Natural killer cell (primary cell): ENCODE results near the gene ORC2. TPM values are rescaled to one million over a fixed set of nuclear protein-coding genes. Genes with fewer than 3 reads are reported as not detected.
"Not testable (repeated sequence)": the region's sequence is repeated elsewhere in the genome, so short reads cannot be mapped to it uniquely, and the experiment has no call there.

Experiments
- ATAC-seq, 3 donors: fragments of 150-1000 bp in 2 of 3; fragments of 200-7000 bp in 1 of 3; cut with Tn5 transposase; 1 replicate in 1 of 3; 2 replicates in 2 of 3; pipeline ENCODE4 v1.10.0; 2021; ENCODE audit warnings: mild to moderate bottlenecking in 2 of 3, moderate library complexity in 2 of 3
- DNase-seq, 2 donors: peaks; one replicate each; pipeline versions ENCODE4 v3.0.0 to v3.0.0-alpha.2; 2013 to 2021; ENCODE audit warnings: mixed read lengths in 1 of 2
- H3K27ac ChIP-seq: one replicate; pipeline ENCODE4 v1.5.1; 2013; ENCODE audit warnings: mild to moderate bottlenecking, low read length
- H3K27me3 ChIP-seq: one replicate; pipeline ENCODE4 v1.6.1; 2013; ENCODE audit warnings: low read length; ENCODE audit not compliant: control insufficient read depth, insufficient read depth
- H3K36me3 ChIP-seq: one replicate; pipeline ENCODE4 v1.6.1; 2013; ENCODE audit warnings: low read length; ENCODE audit not compliant: control insufficient read depth, insufficient read depth
- H3K4me1 ChIP-seq: one replicate; pipeline ENCODE4 v1.6.1; 2013; ENCODE audit warnings: low read length; ENCODE audit not compliant: control insufficient read depth, insufficient read depth
- H3K4me3 ChIP-seq: one replicate; pipeline ENCODE4 v1.5.1; 2013; ENCODE audit warnings: low read length
- H3K9me3 ChIP-seq: one replicate; pipeline ENCODE4 v1.6.1; 2013; ENCODE audit warnings: low read length; ENCODE audit not compliant: control insufficient read depth, insufficient read depth
- H3K27ac Mint-ChIP-seq, 2 donors: one replicate each; pipeline ENCODE4 v1.8.0; 2022; ENCODE audit warnings: mild to moderate bottlenecking in 2 of 2, mixed read lengths in 2 of 2, moderate library complexity in 1 of 2
- H3K27me3 Mint-ChIP-seq, 2 donors: one replicate each; pipeline ENCODE4 v1.8.0; 2022; ENCODE audit warnings: low read depth in 2 of 2, mixed read lengths in 2 of 2
- H3K36me3 Mint-ChIP-seq: one replicate; pipeline ENCODE4 v1.8.0; 2022; ENCODE audit warnings: mixed read lengths
- H3K4me1 Mint-ChIP-seq, 2 donors: one replicate each; pipeline ENCODE4 v1.8.0; 2022; ENCODE audit warnings: mixed read lengths in 2 of 2
- H3K4me3 Mint-ChIP-seq: one replicate; pipeline ENCODE4 v1.8.0; 2022; ENCODE audit warnings: mild to moderate bottlenecking, moderate library complexity, mixed read lengths
- H3K9me3 Mint-ChIP-seq, 2 donors: one replicate each; pipeline ENCODE4 v1.8.0; 2022; ENCODE audit warnings: mixed read lengths in 2 of 2
- CTCF ChIP-seq: fragments of 200-600 bp; IDR thresholded peaks from one replicate; pipeline ENCODE4 v1.8.0; 2022; ENCODE audit warnings: antibody characterized with exemption
- WGBS: methylation state at CpG from one replicate; pipeline ENCODE4 v1.1.7; 2013; ENCODE audit warnings: missing lambda C conversion rate; ENCODE audit not compliant: insufficient coverage; 5-methylcytosine and 5-hydroxymethylcytosine counted together
- intact Hi-C: fragments of 100-400 bp; cut with micrococcal nuclease; formaldehyde crosslinking; loops from one replicate; pipeline ENCODE4 v1.14.2; 2022
- total RNA-seq, 4 donors: library from RNA; stranded (reverse); fragments of 120-200 nt in 1 of 4; gene quantifications; one replicate each; pipeline versions ENCODE4 v1.2.3 to v1.2.4, GENCODE V29; 2013 to 2022

Gene ORC2
- total RNA-seq, 3 donors from 2014 or later (not counting 1 experiment from before 2014, with no cell fraction given): 21.7 to 48.5 (median 26.1) TPM

- no peaks in the 10 kb centered on the region for H3K4me1 ChIP-seq
- DNase-seq (peak; percentile 55 to 91), ATAC-seq (peak; percentile 100)
- peak overlapping the region; percentile 34 for H3K27ac ChIP-seq
- peaks cover 15% of the 10 kb centered on the region for H3K36me3 Mint-ChIP-seq
- H3K36me3 ChIP-seq: peaks cover 51% of the 10 kb centered on the region
- H3K4me3 ChIP-seq: no peak overlapping the region
- no peaks in the 10 kb centered on the region for H3K9me3 ChIP-seq
- H3K4me1 Mint-ChIP-seq: peaks cover 6 to 8% of the 10 kb centered on the region in 2 donors
- intact Hi-C loops: loop anchor here (1.0 to 2.0 kb wide), 6 partner anchors 168 to 331 kb away; no protein-coding TSS in a partner anchor
- H3K27me3 ChIP-seq: no peaks in the 10 kb centered on the region
- no peak overlapping the region for H3K4me3 Mint-ChIP-seq
- TF ChIP-seq CTCF: peak; percentile 87
- 0% methylated on average over 4 of the region's 4 CpGs for WGBS
- no peaks in the 10 kb centered on the region for H3K9me3 Mint-ChIP-seq
- H3K27me3 Mint-ChIP-seq: no peaks in the 10 kb centered on the region
- H3K27ac Mint-ChIP-seq: peak overlapping the region; percentile 63
Observed at GRCh38 chr2:200901459-200902072, 61.9 kb downstream of the ORC2 start.

- intact Hi-C loops: no loop called here
- peaks cover 31% of the 10 kb centered on the region for H3K36me3 Mint-ChIP-seq
- peak overlapping the region in 1 of 2 donors; percentile 4 for H3K27ac Mint-ChIP-seq
Observed at GRCh38 chr2:200899482-200899881, 64.0 kb downstream of the ORC2 start.

GRCh38 chr2:200888704-200889625 is 74.5 kb downstream of the ORC2 start, which contains the start of the genes NIF3L1 and PPIL3:
TSS of gene NIF3L1 (plus strand) at chr2:200889371. CDS start at chr2:200891944, 2,573 bp downstream.
TSS of gene PPIL3 (minus strand) at chr2:200889077. CDS start at chr2:200887615, 1,462 bp downstream.
- H3K4me3 ChIP-seq: peak within 1 kb of the TSS; percentile 72
- Mint-ChIP-seq H3K36me3 (no peaks in the 10 kb centered on the region), H3K9me3 (no peaks in the 10 kb centered on the region), H3K4me1 (peaks cover 39 to 49% of the 10 kb centered on the region in 2 donors), H3K4me3 (peak within 1 kb of the TSS; percentile 99), H3K27me3 (no peaks in the 10 kb centered on the region), H3K27ac (peak within 1 kb of the TSS; percentile 99 to 100)
- H3K27ac ChIP-seq: peak within 1 kb of the TSS; percentile 91
- peaks cover 28% of the 10 kb centered on the region for H3K4me1 ChIP-seq
- ATAC-seq (peak; percentile 76 to 91 (median 84)), DNase-seq (peak; percentile 95 to 99)
- peaks cover 22% of the 10 kb centered on the region for H3K36me3 ChIP-seq
- WGBS: under 1% methylated on average over 49 of the region's 50 CpGs
- intact Hi-C loops: loop anchor here (1.0 to 5.0 kb wide), 8 partner anchors 27 to 563 kb away; partner anchors contain the start of genes CASP10, CFLAR, HYCC2 and NDUFB3
- no peak for TF ChIP-seq CTCF
- H3K9me3 ChIP-seq: no peaks in the 10 kb centered on the region
- H3K27me3 ChIP-seq: no peaks in the 10 kb centered on the region

More at GRCh38 chr2:200899482-200899881, 64.0 kb downstream of the ORC2 start:
- H3K27me3 ChIP-seq: no peaks in the 10 kb centered on the region
- DNase-seq: no peak
- H3K4me1 ChIP-seq: no peaks in the 10 kb centered on the region
- TF ChIP-seq CTCF: no peak
- no peak overlapping the region for H3K27ac ChIP-seq
- H3K4me3 ChIP-seq: no peak overlapping the region
- Mint-ChIP-seq H3K27me3 (no peaks in the 10 kb centered on the region), H3K4me3 (no peak overlapping the region), H3K9me3 (no peaks in the 10 kb centered on the region), H3K4me1 (peaks cover 6 to 8% of the 10 kb centered on the region in 2 donors)
- ATAC-seq: no peak
- no peaks in the 10 kb centered on the region for H3K9me3 ChIP-seq
- H3K36me3 ChIP-seq: peaks cover 68% of the 10 kb centered on the region

- WGBS: 100% methylated on average over 1 of the region's 2 CpGs
- H3K4me3 Mint-ChIP-seq, H3K9me3 Mint-ChIP-seq, H3K27ac Mint-ChIP-seq, intact Hi-C loops, H3K4me1 Mint-ChIP-seq, H3K27me3 ChIP-seq, H3K9me3 ChIP-seq, ATAC-seq, DNase-seq, H3K36me3 Mint-ChIP-seq, H3K27me3 Mint-ChIP-seq, H3K4me1 ChIP-seq, H3K4me3 ChIP-seq, H3K27ac ChIP-seq: not testable (repeated sequence)
- peaks cover 63% of the 10 kb centered on the region for H3K36me3 ChIP-seq
Observed at GRCh38 chr2:200881715-200882249, 81.7 kb downstream of the ORC2 start.
